NOMO-1 (cell line): ENCODE data around the gene NRG2.

Experiments
- DNase-seq, 2 experiments: peaks; one replicate each; lab custom pipeline; 2025; ENCODE audit not compliant: unreplicated experiment in 2 of 2; lab: John Stamatoyannopoulos, UW

Gene NRG2

GRCh38 chr5:139821806-139822552, 221.1 kb downstream of the NRG2 start:
- DNase-seq, result no peak

- no peak for DNase-seq
These were observed 222.5 kb downstream of the NRG2 start for GRCh38 chr5:139820606-139821005.

- DNase-seq, result no peak
These were observed 223.0 kb downstream of the NRG2 start for GRCh38 chr5:139820130-139820529.

GRCh38 chr5:139817970-139818369, 225.1 kb downstream of the NRG2 start:
- DNase-seq, result no peak

- no peak for DNase-seq
These were observed 225.7 kb downstream of the NRG2 start for GRCh38 chr5:139817362-139817761.

GRCh38 chr5:139816566-139816965, 226.5 kb downstream of the NRG2 start:
- DNase-seq, result no peak

- no peak for DNase-seq
These were observed 228.3 kb downstream of the NRG2 start for GRCh38 chr5:139814704-139815280.

GRCh38 chr5:139814191-139814601, 228.9 kb downstream of the NRG2 start:
- no peak for DNase-seq

- no peak for DNase-seq
These were observed 230.0 kb downstream of the NRG2 start for GRCh38 chr5:139812836-139813805.

- DNase-seq, result no peak
These were observed 230.8 kb downstream of the NRG2 start for GRCh38 chr5:139812323-139812722.

GRCh38 chr5:139811274-139811607, 231.9 kb downstream of the NRG2 start:
- DNase-seq, result no peak

GRCh38 chr5:139810341-139811273, 232.5 kb downstream of the NRG2 start:
- DNase-seq, result no peak

- DNase-seq, result no peak
These were observed 233.7 kb downstream of the NRG2 start for GRCh38 chr5:139809331-139809810.

- DNase-seq, result peak; percentile 18 to 25
These were observed 234.4 kb downstream of the NRG2 start for GRCh38 chr5:139808481-139809330.

- no peak for DNase-seq
These were observed 235.5 kb downstream of the NRG2 start for GRCh38 chr5:139807647-139808030.

- DNase-seq, result no peak
These were observed 236.1 kb downstream of the NRG2 start for GRCh38 chr5:139806726-139807646.

GRCh38 chr5:139806111-139806510, 237.0 kb downstream of the NRG2 start:
- no peak for DNase-seq

GRCh38 chr5:139805545-139805944, 237.6 kb downstream of the NRG2 start:
- DNase-seq, result no peak
